ENCODE results near the gene NR1H2.
"Not testable (repeated sequence)": the region's sequence is repeated elsewhere in the genome, so short reads cannot be mapped to it uniquely, and the experiment has no call there.

The NR1H2 gene

DNA sequence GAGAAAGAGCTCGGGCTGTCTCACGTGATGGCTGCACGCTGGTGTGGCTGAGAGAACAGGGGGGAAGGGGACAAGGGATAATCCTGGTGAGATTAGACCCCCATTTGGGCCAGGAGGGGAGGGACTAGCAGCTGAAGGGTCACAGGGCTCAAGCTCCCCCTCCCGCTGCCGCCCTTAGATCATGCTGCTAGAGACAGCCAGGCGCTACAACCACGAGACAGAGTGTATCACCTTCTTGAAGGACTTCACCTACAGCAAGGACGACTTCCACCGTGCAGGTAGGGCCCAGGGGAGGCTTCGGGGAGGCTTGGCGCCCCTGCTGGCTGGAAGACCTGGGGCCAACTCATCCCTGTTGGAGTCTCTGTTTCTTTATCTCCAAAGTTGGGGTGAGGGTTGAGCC lies 3.3 kb downstream of the NR1H2 start:
- DNase-seq, result no peak

DNA sequence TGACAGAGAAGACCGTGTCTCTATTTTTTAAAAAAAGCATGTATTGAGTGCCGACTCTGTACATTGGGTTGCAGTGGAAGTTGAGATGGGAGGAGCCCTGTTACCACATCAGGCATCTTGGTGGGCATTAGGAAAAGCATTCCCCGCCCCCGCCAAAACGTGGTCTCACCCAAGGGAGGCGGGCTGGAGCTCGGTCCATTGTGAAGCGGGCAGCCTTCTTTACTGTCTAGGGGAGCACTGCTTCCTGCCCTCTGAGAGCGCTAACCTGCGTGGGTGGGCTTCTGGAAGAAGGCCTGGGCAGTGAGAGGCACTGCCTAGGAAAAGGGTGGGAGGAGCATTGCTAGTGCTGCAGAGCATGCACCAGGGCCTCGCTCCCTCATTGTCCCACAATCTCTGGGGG lies 3.9 kb downstream of the NR1H2 start:
- DNase-seq, result no peak

DNA sequence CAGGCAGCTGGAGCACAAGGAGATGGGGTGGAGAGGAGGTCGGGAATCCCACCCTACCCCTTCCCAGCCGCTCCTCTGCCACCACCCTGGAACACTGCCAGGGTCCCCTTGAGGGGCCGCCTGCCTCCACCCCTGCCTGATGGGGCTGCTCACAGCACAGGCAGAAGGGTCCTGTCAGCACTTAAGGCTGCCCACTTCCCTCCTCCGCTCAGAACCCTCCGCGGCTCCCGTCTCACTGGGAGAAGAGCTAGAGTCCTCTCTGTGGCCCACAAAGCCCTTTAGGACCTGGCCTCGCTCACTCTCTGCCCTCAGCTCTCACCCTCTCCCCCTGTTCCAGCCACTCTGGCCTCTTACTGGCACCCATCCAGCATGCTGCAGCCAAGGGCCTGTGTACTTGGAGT lies 4.5 kb downstream of the NR1H2 start:
- no peak for DNase-seq

DNA sequence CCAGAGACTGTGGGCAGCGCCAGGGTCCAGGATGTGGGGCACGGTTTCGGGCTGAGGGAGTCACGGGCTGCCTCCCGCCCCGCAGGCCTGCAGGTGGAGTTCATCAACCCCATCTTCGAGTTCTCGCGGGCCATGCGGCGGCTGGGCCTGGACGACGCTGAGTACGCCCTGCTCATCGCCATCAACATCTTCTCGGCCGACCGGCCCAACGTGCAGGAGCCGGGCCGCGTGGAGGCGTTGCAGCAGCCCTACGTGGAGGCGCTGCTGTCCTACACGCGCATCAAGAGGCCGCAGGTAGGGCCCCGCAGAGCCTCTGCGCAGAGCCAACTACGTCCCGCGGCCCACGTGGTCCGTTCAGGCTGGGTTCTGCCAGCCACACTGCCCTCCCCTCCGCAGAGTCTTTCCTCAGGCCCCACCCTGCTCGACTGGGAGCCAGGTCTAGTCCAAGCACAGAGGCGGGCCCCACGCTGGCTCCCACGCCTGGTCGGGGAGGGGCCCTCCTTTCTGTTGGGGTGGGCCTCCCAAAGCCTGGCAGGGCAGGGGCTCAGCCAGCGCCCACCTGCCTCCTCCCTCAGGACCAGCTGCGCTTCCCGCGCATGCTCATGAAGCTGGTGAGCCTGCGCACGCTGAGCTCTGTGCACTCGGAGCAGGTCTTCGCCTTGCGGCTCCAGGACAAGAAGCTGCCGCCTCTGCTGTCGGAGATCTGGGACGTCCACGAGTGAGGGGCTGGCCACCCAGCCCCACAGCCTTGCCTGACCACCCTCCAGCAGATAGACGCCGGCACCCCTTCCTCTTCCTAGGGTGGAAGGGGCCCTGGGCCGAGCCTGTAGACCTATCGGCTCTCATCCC lies 5.8 kb downstream of the NR1H2 start:
- no peak for DNase-seq

DNA sequence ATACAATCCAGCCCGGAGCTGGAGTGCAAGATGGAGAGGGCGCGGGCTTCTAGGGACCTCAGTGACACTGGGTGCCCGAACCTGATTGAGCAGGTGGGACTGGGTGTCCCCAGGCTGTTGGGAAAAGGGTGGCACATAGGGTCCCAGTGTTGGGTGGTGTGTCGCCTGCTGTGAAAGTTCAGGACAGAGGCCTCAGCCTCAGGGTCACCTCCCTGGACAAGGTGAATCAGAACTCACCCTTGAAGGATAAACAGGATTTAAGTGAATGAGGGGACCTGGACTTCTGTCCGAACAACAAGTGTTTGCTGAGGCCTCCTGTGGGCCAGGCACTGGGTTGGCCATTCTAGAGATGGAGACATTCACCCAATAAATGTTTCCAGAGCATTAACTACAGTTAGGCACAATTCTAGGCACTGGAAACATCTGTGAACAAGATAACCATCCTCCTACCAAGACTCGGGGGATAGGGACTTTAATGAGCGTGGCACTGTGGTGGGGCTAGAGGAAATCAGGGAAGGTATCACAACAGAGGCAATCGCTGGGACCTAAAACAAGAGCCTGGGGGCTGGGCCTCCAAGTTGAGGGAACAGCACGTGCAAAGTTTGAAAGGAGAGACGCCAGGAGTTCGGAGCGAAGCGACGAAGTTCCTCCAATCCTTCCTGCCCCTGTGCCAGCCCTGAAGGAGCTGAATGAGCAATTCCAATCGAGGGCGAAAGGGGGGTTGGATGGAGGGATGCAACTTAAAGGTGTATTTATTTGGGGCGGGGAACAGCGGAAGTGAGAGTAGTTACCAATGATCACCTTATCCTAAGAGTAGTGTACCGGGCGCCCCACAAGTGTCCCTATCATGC lies 7.0 kb downstream of the NR1H2 start:
- DNase-seq, result no peak

DNA sequence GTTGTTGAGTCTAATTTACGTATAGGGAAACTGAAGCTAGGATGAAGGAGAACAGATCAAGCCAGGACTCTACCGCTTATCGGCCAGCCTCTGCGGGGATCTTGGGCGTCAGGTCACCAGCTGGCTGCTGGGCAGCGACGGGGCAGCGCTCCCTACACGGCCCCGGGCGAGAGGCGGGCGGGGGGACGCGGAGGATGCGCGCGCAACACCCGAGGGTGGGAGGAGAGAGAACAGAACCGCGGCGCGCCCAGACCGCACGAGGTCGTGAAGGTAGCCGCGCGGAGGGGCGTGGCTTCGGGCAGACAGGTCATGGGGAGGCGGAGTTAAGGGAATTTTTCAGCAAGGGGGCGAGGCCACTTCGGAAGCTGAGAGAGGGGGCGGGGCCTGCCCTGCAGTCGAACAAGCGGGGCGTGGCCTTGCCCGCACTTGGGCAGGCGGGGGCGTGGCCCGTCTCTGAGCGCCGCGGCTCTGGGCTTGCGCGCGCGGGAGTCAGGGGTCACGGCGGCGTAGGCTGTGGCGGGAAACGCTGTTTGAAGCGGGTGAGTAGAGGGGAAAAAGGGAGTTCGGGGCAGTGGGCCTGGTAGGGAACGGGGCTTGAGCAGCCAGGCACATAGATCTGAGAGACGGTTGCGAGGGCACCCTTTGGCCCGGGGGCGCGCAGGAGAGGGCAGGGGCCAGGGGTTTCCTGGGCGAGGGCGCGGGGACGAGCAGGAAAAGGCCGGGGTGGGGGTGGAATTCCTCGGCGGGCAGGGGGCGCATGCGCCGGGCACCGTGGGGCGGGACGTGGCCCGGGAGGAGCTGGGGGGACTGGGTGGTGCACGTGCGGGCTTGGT lies 7.8 kb downstream of the NR1H2 start, which contains the start of gene POLD1:
POLD1 (plus strand) TSS at position 496 of the 833 bp plus-strand sequence. CDS start 14,505 bp downstream, outside the sequence.
- peak; percentile 95 to 98 for DNase-seq

DNA sequence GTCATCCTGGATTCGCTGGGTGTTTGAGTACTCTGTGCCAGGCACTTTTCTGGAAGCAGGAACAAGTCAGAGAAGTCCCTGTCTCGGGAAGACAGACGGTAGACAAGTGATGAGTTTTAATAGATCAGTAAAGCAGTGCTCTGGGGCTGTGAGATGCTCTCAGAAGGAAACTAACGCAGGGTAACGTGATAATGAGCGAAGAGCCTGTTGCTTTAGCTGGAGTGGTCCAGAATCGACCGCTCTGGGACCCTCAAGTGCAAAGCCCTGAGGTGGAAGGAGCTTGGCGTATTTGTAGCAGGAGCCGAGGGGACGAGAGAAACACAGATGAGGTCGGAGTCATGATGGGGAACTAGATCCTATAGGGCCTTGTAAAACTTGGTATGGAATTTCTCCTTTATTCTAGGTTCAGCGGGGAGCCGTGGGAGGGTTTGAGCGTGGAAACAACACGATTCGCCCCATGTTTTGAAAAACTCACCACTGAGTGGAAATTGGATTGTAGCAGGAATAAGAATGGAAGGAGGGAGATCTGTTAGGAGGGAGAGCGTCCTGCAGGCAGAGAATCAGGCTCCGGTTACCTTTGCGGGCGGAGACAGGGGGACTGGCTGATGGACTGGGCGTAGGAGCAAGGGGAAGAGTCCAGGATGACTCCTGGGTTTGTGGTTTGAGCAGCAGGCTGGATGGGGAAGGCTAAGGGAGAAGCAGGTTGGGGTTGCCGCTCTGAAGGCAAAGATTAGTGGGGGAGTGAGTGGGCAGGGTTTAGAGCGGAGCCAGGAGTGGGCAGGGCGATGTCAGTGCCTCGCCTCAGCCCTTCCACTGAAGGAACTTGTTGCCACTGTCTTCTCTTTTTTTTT lies 8.7 kb downstream of the NR1H2 start:
- no peak for DNase-seq

DNA sequence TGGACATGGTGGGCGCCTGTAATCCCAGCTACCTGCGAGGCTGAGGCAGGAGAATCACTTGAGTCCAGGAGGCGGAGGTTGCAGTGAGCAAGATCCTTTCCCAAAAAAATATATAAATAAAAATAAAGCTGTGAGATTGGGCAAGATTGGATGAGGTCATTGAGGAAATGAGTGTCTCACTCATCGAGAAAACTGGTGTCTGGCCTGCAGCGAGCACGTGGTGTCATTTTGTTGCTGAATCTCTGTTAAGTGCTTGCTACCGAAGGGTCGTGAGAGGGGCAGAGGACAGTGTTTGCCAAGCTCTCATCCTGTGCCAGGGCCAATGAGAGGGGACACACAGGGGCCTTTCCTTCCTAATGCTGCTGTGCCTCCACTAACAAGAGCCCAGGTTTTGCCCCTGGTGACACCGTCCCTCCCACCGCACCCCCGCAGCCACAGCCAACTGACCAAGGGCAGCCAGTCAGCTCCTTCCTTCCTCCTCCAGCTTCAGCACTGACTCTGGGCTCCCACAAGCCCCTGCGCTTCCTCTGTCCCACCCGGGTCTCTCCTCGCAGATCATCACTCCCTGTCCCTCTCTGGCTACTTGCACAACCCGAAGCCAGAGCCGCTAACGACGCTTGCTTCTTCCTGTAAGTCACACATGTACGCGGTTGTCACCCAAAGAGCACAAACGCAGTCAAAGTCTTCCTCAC lies 11.1 kb downstream of the NR1H2 start:
- DNase-seq, result no peak

DNA sequence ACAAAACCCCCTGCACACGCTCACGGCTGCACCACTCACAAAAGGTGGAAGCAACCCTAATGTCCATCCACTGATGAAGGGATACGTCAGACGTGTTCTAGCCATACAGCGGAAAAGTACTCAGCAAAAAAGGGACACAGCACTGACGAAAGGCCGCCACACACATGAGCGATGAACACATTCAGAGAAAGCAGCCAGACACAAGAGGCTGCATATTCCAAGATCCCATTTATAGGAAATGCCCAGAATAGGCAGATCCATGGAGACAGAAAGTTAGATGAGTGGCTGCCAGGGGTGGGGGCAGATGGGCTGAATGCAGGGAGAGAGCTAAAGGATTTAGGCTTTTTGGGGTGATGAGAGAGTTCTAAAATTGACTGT lies 11.6 kb downstream of the NR1H2 start:
- DNase-seq, result no peak

DNA sequence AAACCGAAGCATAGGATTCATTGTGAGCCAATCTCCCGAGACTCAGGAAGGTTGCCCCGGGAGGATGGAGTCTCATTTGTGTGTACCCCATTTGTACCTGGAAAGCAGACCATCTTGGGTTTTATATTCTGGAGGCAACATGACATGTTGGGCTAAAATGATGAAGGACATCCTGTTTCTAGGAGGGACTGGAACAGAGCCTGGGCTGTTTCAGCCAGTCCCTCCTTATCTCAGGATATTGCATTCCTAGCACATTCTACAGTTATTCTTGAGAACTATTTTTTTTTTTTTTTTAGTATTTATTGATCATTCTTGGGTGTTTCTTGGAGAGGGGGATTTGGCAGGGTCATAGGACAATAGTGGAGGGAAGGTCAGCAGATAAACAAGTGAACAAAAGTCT lies 14.0 kb downstream of the NR1H2 start:
- not testable (repeated sequence) for DNase-seq

DNA sequence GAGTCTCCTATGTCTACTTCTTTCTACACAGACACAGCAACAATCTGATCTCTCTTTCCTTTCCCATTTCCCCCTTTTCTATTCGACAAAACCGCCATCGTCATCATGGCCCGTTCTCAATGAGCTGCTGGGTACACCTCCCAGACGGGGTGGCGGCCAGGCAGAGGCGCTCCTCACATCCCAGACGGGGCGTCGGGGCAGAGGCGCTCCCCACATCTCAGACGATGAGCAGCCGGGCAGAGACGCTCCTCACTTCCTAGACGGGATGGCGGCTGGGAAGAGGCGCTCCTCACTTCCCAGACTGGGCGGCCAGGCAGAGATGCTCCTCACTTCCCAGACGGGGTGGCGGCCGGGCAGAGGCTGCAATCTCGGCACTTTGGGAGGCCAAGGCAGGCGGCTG lies 14.7 kb downstream of the NR1H2 start:
- DNase-seq, result not testable (repeated sequence)

DNA sequence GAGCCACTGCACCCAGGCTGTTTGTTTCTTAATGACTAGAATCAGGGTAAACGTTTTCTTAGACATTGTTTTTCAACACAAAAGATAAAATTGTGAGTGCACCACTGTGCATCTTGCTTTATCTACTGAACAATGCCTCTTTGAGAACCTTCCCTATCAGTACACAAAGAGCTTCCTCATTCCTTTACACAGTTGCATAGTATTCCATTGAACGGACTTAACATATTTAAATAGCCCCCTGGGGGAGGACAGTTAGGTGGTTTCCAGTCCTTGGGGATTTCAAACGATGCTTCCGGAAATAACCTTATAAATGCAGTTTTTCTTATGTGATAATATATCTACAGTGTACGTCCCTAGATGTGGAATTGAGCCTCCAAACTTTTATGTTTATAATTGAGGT lies 16.5 kb downstream of the NR1H2 start:
- DNase-seq, result no peak

DNA sequence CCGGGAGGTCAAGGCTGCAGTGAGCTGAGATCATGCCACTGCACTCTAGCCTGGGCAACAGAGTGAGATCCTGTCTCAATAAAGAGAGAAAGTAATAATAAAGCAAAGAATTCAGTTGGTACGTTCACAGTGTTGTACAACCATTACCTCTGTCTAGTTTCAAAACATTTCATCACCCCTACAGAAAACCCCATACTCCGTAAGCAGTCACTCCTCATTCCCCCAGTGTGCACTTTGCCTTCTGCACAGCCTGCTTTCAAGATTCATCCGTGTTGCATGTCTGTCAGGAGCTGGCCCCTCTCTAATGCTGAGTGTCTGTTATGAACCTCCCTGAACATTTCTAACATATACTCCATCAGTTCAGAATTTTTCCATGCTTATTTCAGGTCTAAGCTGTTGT lies 17.3 kb downstream of the NR1H2 start:
- no peak for DNase-seq

DNA sequence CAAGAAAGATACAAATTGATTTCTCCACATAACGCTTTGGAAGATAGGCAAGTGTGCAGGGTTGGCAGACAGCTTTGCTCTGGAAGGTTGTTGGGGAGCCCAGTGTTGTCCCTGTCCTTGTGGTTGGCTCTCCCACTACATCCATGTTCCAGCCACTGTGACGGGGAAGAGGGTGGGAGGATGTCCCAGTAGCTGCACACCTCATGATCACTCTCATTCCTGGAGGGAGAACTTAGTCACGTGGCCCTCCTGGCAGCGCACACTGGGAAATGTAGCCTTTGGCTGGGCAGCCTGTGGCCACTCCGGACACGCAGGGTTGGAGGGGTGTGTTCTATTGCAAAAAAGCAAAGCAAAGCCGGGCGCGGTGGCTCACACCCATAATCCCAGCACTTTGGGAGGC lies 17.8 kb downstream of the NR1H2 start:
- no peak for DNase-seq

DNA sequence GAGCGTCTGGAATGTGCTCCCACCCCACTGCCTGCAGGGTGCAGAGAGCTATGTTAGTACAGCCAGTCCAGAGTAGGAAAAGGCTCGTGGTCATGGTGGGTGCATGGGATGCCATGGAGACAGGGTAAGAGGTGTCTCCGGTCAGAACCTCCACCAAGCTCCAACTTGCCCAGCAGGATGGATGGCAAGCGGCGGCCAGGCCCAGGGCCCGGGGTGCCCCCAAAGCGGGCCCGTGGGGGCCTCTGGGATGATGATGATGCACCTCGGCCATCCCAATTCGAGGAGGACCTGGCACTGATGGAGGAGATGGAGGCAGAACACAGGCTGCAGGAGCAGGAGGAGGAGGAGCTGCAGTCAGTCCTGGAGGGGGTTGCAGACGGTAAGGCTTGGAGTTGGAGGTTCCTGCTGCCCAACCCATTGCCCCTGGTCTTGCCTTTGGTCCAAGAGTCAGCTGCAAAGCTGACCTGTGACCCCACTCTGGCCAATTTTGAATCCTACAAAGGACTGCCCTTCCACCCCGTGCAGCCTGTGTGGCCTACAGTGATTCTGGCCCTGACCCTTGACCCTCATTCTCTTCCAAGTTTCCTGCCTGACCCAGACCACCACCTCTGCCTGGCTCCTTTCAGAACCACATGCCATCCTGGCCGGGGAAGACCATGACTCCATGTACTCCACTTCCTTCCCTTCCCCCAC lies 22.6 kb downstream of the NR1H2 start:
- no peak for DNase-seq

DNA sequence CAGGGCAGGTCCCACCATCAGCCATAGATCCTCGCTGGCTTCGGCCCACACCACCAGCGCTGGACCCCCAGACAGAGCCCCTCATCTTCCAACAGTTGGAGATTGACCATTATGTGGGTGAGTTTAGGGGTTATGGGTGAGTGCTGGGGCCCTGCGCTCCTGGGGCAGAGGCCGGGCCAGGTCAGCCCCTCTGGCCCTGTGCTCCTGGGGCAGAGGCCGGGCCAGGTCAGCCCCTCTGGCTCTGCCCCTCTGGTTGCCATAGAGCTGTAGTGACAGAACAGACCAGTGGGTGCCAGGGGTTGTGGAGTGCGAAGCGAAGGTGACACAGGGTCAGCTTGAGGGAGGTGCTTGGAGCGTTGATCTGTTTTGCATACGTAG lies 23.1 kb downstream of the NR1H2 start:
- no peak for DNase-seq

DNA sequence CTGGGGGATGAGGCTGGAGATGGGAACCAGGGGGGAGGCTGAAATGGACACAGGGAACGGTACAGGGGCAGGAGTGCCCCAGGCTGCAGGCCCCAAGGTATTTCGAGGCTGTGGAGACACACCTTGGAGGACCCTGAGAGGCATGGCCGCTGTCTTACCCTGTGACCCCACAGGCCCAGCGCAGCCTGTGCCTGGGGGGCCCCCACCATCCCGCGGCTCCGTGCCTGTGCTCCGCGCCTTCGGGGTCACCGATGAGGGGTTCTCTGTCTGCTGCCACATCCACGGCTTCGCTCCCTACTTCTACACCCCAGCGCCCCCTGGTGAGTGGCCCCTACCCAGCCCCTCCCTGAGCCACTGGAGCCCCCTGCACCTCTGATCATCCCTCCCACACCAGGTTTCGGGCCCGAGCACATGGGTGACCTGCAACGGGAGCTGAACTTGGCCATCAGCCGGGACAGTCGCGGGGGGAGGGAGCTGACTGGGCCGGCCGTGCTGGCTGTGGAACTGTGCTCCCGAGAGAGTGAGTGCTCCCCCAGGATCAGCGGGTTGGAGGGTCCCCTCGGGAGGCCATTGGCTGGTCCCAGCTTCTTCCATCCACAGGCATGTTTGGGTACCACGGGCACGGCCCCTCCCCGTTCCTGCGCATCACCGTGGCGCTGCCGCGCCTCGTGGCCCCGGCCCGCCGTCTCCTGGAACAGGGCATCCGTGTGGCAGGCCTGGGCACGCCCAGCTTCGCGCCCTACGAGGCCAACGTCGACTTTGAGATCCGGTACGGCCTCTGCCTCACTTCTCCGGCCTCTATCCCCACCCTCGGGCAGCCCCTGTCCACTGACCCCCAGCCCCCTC lies 25.6 kb downstream of the NR1H2 start:
- no peak for DNase-seq

DNA sequence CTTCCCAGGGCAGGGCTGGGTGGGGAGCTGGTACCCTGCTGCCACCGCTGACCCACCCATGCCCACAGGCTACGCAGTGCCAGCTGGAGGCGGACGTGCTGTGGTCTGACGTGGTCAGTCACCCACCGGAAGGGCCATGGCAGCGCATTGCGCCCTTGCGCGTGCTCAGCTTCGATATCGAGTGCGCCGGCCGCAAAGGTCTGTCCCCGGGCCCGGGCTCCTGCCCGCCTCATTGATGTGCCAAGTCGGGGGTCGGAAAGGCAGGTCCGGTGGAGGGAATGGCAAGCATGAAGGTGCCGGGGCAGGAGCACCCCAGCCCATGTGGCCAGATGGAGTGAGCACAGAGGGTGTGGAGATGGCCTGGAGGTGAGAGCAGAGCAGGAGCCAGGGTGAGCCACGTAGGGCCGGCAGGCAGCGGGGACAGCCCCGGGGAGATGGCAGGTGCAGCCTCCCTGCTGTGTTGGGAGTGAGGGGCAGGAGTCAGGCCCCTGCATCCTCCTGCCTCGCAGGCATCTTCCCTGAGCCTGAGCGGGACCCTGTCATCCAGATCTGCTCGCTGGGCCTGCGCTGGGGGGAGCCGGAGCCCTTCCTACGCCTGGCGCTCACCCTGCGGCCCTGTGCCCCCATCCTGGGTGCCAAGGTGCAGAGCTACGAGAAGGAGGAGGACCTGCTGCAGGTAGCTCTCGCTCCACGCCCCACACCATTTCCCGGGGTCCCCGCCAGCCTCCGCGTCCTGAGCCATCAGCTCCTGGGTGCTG lies 26.5 kb downstream of the NR1H2 start:
- no peak for DNase-seq

DNA sequence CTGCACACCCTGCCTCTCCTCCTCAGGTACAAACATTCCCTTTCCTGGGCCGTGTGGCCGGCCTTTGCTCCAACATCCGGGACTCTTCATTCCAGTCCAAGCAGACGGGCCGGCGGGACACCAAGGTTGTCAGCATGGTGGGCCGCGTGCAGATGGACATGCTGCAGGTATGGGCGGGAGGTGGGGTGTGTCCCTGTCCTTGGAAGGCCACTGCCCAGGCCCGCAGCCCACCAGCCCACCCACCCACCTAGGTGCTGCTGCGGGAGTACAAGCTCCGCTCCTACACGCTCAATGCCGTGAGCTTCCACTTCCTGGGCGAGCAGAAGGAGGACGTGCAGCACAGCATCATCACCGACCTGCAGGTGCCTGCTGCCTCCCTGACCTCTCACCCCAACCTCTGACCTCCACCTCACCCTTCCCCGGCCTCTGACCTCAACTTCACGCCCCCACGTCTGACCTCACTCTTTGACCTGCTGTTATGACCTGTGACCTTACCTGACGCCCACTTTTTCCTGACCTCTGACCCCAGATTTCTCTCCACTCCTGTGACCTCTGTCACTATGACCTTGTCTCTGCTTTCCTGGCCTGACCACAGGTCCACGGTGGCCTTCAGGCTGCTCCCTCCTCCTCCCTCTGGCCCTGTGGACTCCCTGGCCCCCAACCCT lies 30.0 kb downstream of the NR1H2 start:
- no peak for DNase-seq
